Activated CD8-positive, alpha-beta T cell treated with anti-CD3 and anti-CD28 coated beads, Interleukin-2, amount 10 ng/mL, durations not matched to agents 7 days and 5 days (primary cell): Measurements from ENCODE around the gene TEX54. TPM values are rescaled to one million over a fixed set of nuclear protein-coding genes. Genes with fewer than 3 reads are reported as not detected.
"Not testable (repeated sequence)": the region's sequence is repeated elsewhere in the genome, so short reads cannot be mapped to it uniquely, and the experiment has no call there.

Source experiments
- ATAC-seq: fragments of 150-1000 bp; cut with Tn5 transposase; one replicate; pipeline ENCODE4 v1.10.0; 2021; ENCODE audit warnings: moderate library complexity
- CTCF ChIA-PET: fragments of 350-600 bp; sonication (Branson Sonifier 250); formaldehyde crosslinking; loops from one replicate; lab custom pipeline; 2021; ENCODE audit warnings: antibody characterized with exemption; lab: Charles Lee
- POLR2A ChIA-PET: fragments of 350-600 bp; sonication (Branson Sonifier 250); formaldehyde crosslinking; loops from one replicate; lab custom pipeline; 2021; ENCODE audit warnings: antibody characterized with exemption; lab: Charles Lee
- DNase-seq: peaks from one replicate; pipeline ENCODE4 v3.0.0-alpha.2; 2020
- H3K27ac Mint-ChIP-seq: one replicate; pipeline ENCODE4 v1.8.0; 2021; ENCODE audit warnings: mild to moderate bottlenecking, mixed read lengths
- H3K27me3 Mint-ChIP-seq: one replicate; pipeline ENCODE4 v1.8.0; 2021; ENCODE audit warnings: low read depth, mixed read lengths
- H3K36me3 Mint-ChIP-seq: one replicate; pipeline ENCODE4 v1.8.0; 2021; ENCODE audit warnings: low read depth, mixed read lengths
- H3K4me1 Mint-ChIP-seq: one replicate; pipeline ENCODE4 v1.8.0; 2021; ENCODE audit warnings: low read depth, mixed read lengths
- H3K4me3 Mint-ChIP-seq: one replicate; pipeline ENCODE4 v1.8.0; 2021; ENCODE audit warnings: mild to moderate bottlenecking, mixed read lengths
- H3K9me3 Mint-ChIP-seq: one replicate; pipeline ENCODE4 v1.8.0; 2022; ENCODE audit warnings: mixed read lengths; ENCODE audit not compliant: insufficient read depth
- total RNA-seq, 2 experiments: library from RNA; stranded (reverse); gene quantifications; one replicate each; pipeline ENCODE4 v1.2.3, GENCODE V29; 2021

TEX54 gene
- total RNA-seq, 2 experiments from 2014 or later: not detected

DNA sequence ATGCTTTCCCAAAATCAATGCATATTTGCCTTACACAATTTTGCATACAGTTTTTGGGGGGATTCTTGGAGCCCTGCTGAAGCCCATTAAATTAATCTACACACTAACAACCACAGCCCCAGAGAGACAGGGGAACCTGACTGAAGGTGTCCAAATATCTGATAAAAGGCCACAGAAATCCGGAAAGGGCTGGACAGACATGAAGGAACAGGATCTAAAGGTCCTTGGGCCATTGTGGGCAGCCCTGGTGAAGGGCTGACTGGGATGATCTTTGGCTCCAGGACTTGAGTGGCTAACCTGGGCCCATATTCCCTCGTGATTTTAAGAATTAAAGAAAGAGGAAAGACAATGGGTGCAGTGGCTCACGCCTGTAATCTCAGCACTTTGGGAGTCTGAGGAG, 13.5 kb upstream of the TEX54 start:
- H3K36me3 Mint-ChIP-seq: peaks cover under 1% of the 10 kb centered on the region
- H3K4me1 Mint-ChIP-seq: peaks cover 8% of the 10 kb centered on the region
- peaks cover 3% of the 10 kb centered on the region for H3K27me3 Mint-ChIP-seq
- DNase-seq (no peak), ATAC-seq (no peak)
- ChIA-PET POLR2A (interaction anchor here (0.6 to 9.7 kb wide), 2 partner anchors 7 to 205 kb away, joined by 4 to 507 read pairs; no protein-coding TSS in a partner anchor), CTCF (interaction anchor here (1.6 kb wide), 1 partner anchor 60 kb away, joined by 3 read pairs; no protein-coding TSS in a partner anchor)
- H3K27ac Mint-ChIP-seq: no peak overlapping the region
- no peaks in the 10 kb centered on the region for H3K9me3 Mint-ChIP-seq
- no peak overlapping the region for H3K4me3 Mint-ChIP-seq

DNA sequence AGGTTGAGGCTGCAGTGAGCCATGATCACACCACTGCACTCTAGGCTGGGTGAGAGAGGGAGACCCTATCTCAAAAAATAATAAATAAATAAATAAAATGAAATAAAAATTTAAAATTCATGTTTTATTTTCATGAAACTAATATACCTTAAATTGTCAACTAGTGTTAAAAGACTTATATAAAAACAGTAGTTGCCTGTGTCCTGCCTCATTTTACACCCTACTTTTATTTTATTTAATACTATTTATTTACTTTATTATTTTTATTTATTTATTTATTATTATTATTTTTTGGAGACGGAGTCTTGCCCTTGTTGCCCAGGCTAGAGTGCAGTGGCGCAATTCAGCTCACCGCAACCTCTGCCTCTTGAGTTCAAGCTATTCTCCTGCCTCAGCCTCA, 11.5 kb upstream of the TEX54 start:
- Mint-ChIP-seq H3K27ac (no peak overlapping the region), H3K27me3 (peaks cover 3% of the 10 kb centered on the region), H3K4me3 (no peak overlapping the region), H3K9me3 (no peaks in the 10 kb centered on the region), H3K36me3 (peaks cover 6% of the 10 kb centered on the region), H3K4me1 (peaks cover 9% of the 10 kb centered on the region)
- CTCF ChIA-PET: interaction anchor here (0.7 kb wide), 1 partner anchor 163 kb away, joined by 3 read pairs; no protein-coding TSS in a partner anchor
- POLR2A ChIA-PET: interaction anchor here (9.7 kb wide), 1 partner anchor 9 kb away, joined by 507 read pairs; no protein-coding TSS in a partner anchor
- ATAC-seq (no peak), DNase-seq (no peak)

GRCh38 chr11:62843466-62843865, 10.8 kb upstream of the TEX54 start:
- CTCF ChIA-PET: interaction anchor here (1.5 kb wide), 1 partner anchor 11 kb away, joined by 11 read pairs; no protein-coding TSS in a partner anchor
- POLR2A ChIA-PET: interaction anchor here (0.5 to 9.7 kb wide), 4 partner anchors 10 to 431 kb away, joined by 3 to 507 read pairs (median 9); partner anchors contain the start of genes HNRNPUL2 and SLC3A2
- Mint-ChIP-seq H3K4me1 (peaks cover 13% of the 10 kb centered on the region), H3K27ac (no peak overlapping the region), H3K4me3 (no peak overlapping the region), H3K36me3 (peaks cover 9% of the 10 kb centered on the region), H3K9me3 (no peaks in the 10 kb centered on the region), H3K27me3 (peaks cover 3% of the 10 kb centered on the region)
- DNase-seq (no peak), ATAC-seq (no peak)

DNA sequence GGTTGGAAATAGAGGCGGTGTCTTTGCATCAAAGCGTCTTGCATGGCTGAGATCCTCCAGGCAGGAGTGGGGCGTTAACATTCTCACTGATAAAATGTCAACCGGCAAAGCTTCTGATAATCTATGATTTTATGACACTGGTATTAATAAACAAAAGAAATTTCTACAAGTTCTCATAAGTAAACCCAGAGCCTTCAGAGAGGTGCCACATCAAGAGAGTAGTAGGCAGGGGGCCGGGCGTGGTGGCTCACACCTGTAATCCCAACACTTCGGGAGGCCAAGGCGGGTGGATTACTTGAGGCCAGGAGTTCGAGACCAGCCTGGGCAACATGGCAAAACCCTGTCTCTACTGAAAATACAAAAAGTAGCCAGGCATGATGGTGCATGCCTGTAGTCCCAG, 10.2 kb upstream of the TEX54 start:
- not testable (repeated sequence) for H3K36me3 Mint-ChIP-seq, DNase-seq, H3K9me3 Mint-ChIP-seq, ATAC-seq, H3K27ac Mint-ChIP-seq, H3K27me3 Mint-ChIP-seq, H3K4me3 Mint-ChIP-seq
- H3K4me1 Mint-ChIP-seq: peaks cover 14% of the 10 kb centered on the region
- POLR2A ChIA-PET: interaction anchor here (0.5 to 9.7 kb wide), 5 partner anchors 10 to 430 kb away, joined by 3 to 507 read pairs (median 6); partner anchors contain the start of genes HNRNPUL2 and SLC3A2
- CTCF ChIA-PET: interaction anchor here (0.7 to 1.5 kb wide), 2 partner anchors 11 to 56 kb away, joined by 3 to 11 read pairs; no protein-coding TSS in a partner anchor

- POLR2A ChIA-PET: interaction anchor here (0.6 to 9.7 kb wide), 45 partner anchors 10 to 1343 kb away, joined by 3 to 507 read pairs (median 12); partner anchors contain the start of genes B3GAT3, BSCL2, C11orf98 and CSKMT
- no peaks in the 10 kb centered on the region for H3K9me3 Mint-ChIP-seq
- H3K36me3 Mint-ChIP-seq: peaks cover 14% of the 10 kb centered on the region
- peaks cover 3% of the 10 kb centered on the region for H3K27me3 Mint-ChIP-seq
- H3K27ac Mint-ChIP-seq: no peak overlapping the region
- CTCF ChIA-PET: interaction anchor here (0.7 to 3.4 kb wide), 3 partner anchors 12 to 56 kb away, joined by 3 to 30 read pairs (median 11); partner anchors contain the start of gene TMEM179B
- ATAC-seq (no peak), DNase-seq (peak; percentile 56)
- H3K4me1 Mint-ChIP-seq: peaks cover 19% of the 10 kb centered on the region
- no peak overlapping the region for H3K4me3 Mint-ChIP-seq
Observed at GRCh38 chr11:62842171-62842741, 9.6 kb upstream of the TEX54 start.

DNA sequence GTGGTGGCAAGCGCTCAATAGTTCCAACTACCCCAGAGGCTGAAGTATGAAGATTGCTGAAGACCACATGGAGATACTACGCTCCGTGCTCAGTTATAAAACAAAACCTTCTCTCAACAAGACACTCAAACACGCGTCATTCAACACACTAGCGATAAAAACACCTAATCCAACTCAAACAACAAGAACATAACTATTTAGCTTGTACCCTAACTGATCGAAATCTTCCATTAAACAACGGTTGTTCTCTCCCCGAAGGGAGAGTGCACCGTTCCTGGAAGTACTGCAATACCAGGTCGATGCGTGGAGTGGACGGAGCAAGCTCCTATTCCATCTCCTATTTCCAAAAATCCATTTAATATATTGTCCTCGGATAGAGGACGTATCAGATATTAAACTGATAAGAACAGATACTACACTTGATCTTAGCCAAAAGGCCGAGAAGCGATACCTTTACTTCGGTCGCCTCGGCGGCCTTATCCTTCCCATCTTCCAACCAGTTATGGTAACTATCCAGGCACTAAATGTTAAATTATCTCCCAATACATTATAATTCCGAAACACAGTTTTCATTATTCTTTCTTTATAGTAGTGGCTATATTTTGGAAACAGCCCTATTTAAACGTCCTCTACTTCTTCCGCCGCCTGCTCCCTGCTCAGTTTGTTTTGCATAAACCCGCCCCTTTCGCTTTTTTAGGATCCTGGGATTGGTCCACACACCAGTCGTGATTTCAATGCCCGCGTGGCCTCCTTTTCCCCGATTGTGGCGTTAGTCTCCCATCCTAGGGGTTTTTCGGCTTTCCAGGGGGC, 8.9 kb upstream of the TEX54 start:
- ATAC-seq: peak; percentile 74
- H3K9me3 Mint-ChIP-seq: no peaks in the 10 kb centered on the region
- H3K4me3 Mint-ChIP-seq: no peak overlapping the region
- ChIA-PET POLR2A (interaction anchor here (0.6 to 9.7 kb wide), 92 partner anchors 9 to 1904 kb away, joined by 3 to 507 read pairs (median 5); partner anchors contain the start of genes B3GAT3, BSCL2, C11orf98 and CSKMT), CTCF (interaction anchor here (0.8 to 3.4 kb wide), 7 partner anchors 10 to 55 kb away, joined by 3 to 30 read pairs (median 4); partner anchors contain the start of genes STX5 and TMEM179B)
- peaks cover 14% of the 10 kb centered on the region for H3K36me3 Mint-ChIP-seq
- peak; percentile 92 for DNase-seq
- no peak overlapping the region for H3K27ac Mint-ChIP-seq
- H3K27me3 Mint-ChIP-seq: no peaks in the 10 kb centered on the region
- H3K4me1 Mint-ChIP-seq: peaks cover 20% of the 10 kb centered on the region

GRCh38 chr11:62840721-62841360, 8.2 kb upstream of the TEX54 start:
- not testable (repeated sequence) for H3K9me3 Mint-ChIP-seq, H3K27ac Mint-ChIP-seq, H3K4me3 Mint-ChIP-seq, H3K27me3 Mint-ChIP-seq
- ChIA-PET CTCF (interaction anchor here (0.8 to 3.4 kb wide), 9 partner anchors 9 to 167 kb away, joined by 3 to 30 read pairs (median 4); partner anchors contain the start of genes SLC3A2, STX5 and TMEM179B), POLR2A (interaction anchor here (0.6 to 9.7 kb wide), 92 partner anchors 8 to 1905 kb away, joined by 3 to 507 read pairs (median 5); partner anchors contain the start of genes B3GAT3, BSCL2, C11orf98 and CSKMT)
- Mint-ChIP-seq H3K36me3 (peaks cover 18% of the 10 kb centered on the region), H3K4me1 (peaks cover 23% of the 10 kb centered on the region)
- DNase-seq (peak; percentile 86), ATAC-seq (peak; percentile 25)

DNA sequence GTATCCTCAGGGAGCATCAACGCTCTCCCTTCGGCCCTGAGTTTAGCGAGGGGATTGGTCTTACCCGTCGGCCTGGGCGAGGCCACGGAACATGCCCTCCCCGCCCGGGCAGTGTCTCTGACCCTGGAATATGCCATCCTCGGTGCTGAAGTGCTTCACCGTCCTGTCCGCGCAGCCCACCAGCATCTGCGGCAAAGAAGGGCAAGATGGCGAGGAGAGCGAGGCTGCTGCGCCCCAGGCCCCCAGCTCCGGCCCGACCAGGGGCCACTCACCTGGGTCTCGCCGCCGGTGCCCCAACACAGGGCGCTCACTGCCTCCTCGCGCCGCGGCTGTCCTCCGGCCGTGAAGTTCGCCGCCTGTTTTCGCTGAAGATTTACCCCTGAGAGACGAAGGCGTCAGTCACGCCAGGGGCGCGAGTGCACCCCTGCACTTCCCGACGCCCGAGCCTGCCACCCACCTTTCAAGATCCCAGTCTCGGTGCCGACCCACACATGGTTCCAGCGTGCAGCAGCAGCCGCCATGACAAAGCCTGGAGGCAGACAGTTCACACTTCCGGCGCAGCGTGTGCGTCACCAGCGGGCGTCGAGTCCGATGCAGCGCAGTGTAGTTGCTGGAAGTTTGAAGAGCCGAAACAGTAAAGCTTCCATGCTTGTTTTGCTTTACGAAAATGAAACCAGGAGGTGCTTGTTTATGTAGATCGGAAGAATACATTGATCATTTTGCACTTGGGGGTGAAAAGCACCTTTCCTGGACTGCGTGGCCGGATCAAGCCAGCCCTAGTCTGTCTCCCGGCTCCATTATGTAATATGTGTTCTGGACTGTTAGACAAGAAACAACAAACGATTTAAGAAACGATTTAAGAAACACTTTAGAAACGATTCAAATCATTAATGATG, 6.7 kb upstream of the TEX54 start, which contains the start of gene WDR74:
TSS of gene WDR74 (minus strand) at position 541 of the 896 bp plus-strand sequence. CDS start at position 521, 20 bp downstream.
- H3K27me3 Mint-ChIP-seq: no peaks in the 10 kb centered on the region
- H3K27ac Mint-ChIP-seq: no peak within 1 kb of the TSS
- H3K4me1 Mint-ChIP-seq: peaks cover 32% of the 10 kb centered on the region
- ChIA-PET CTCF (interaction anchor here (1.3 to 3.4 kb wide), 4 partner anchors 17 to 53 kb away, joined by 3 to 30 read pairs (median 6); partner anchors contain the start of genes SLC3A2 and TMEM179B), POLR2A (interaction anchor here (1.0 to 9.7 kb wide), 16 partner anchors 11 to 238 kb away, joined by 3 to 507 read pairs (median 36); partner anchors contain the start of genes HNRNPUL2, LBHD1, MTA2 and NXF1)
- DNase-seq: peak; percentile 96
- peaks cover 33% of the 10 kb centered on the region for H3K36me3 Mint-ChIP-seq
- no peak within 1 kb of the TSS for H3K4me3 Mint-ChIP-seq
- ATAC-seq: peak; percentile 42
- H3K9me3 Mint-ChIP-seq: no peaks in the 10 kb centered on the region

DNA sequence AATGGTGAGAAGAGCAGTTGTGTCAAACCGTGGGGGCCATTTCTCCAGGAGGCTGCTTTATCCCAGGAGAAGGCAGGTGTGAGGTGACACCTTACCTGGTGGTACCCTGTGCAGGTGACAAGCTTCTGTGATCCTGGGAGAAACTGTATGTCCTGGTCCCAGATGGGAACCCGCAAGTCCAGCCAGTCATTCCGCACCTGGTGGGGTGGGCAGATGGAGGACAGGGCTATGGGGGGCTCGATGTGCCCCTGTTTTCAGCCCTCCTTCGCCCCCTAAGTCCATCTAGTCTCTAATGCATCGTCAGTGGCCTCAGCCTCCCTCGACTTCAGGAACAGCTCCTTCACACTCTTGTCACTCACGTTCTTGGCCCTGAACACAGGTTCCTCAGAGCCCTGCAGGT, 2.7 kb upstream of the TEX54 start:
- DNase-seq: no peak
- no peak overlapping the region for H3K27ac Mint-ChIP-seq
- no peaks in the 10 kb centered on the region for H3K9me3 Mint-ChIP-seq
- ATAC-seq: no peak
- ChIA-PET CTCF (interaction anchor here (3.3 kb wide), 1 partner anchor 49 kb away, joined by 12 read pairs; the partner anchor contains the start of gene TMEM179B), POLR2A (interaction anchor here (0.9 to 1.2 kb wide), 3 partner anchors 19 to 1473 kb away, joined by 3 to 4 read pairs (median 3); no protein-coding TSS in a partner anchor)
- H3K4me3 Mint-ChIP-seq: no peak overlapping the region
- peaks cover 48% of the 10 kb centered on the region for H3K4me1 Mint-ChIP-seq
- H3K36me3 Mint-ChIP-seq: peaks cover 45% of the 10 kb centered on the region
- no peaks in the 10 kb centered on the region for H3K27me3 Mint-ChIP-seq
